GM12891 (cell line): ENCODE data around the gene CREB5.

Experiments used
- POLR2A ChIP-seq: IDR thresholded peaks from 2 replicates; pipeline ENCODE4 v1.6.1; 2011; ENCODE audit warnings: low read depth, low read length, control low read depth
- POLR2AphosphoS5 ChIP-seq: IDR thresholded peaks from 2 replicates; pipeline ENCODE4 v1.6.1; 2011; ENCODE audit warnings: low read depth, low read length, control low read depth
- SPI1 ChIP-seq: IDR thresholded peaks from 2 replicates; pipeline ENCODE4 v1.6.1; 2011; ENCODE audit warnings: low read depth, low read length, control low read depth
- TAF1 ChIP-seq: IDR thresholded peaks from 2 replicates; pipeline ENCODE4 v1.6.1; 2011; ENCODE audit warnings: low read depth, low read length, control low read depth

GRCh38 chr7:28707291-28707690, 295.0 kb downstream of the CREB5 start:
- TF ChIP-seq POLR2A (no peak), POLR2AphosphoS5 (no peak), SPI1 (no peak), TAF1 (no peak)
